ENCODE data around the gene HSP90B1. TPM values are rescaled to one million over a fixed set of nuclear protein-coding genes. Genes with fewer than 3 reads are reported as not detected.

Gene HSP90B1
- total and polyA plus RNA-seq, 9 of the 15 experiments (the other 6 are each of a cell fraction or from before 2014, with no cell fraction given): 196 to 719 (median 557) TPM

DNA sequence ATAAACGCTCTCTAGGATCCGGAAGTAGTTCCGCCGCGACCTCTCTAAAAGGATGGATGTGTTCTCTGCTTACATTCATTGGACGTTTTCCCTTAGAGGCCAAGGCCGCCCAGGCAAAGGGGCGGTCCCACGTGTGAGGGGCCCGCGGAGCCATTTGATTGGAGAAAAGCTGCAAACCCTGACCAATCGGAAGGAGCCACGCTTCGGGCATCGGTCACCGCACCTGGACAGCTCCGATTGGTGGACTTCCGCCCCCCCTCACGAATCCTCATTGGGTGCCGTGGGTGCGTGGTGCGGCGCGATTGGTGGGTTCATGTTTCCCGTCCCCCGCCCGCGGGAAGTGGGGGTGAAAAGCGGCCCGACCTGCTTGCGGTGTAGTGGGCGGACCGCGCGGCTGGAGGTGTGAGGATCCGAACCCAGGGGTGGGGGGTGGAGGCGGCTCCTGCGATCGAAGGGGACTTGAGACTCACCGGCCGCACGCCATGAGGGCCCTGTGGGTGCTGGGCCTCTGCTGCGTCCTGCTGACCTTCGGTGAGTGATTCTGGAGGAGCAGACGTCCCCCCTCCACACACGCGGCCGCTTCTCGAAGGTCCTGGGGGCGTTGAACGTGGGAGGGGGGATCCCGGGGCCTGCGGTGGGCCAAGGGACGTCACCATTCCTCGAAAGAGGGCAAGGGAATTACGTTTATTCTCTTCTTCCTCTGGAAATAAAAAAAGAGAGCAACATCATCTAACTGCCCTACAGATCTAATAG is at the start of gene HSP90B1 (continued):
- TF ChIP-seq, protein P1, sequence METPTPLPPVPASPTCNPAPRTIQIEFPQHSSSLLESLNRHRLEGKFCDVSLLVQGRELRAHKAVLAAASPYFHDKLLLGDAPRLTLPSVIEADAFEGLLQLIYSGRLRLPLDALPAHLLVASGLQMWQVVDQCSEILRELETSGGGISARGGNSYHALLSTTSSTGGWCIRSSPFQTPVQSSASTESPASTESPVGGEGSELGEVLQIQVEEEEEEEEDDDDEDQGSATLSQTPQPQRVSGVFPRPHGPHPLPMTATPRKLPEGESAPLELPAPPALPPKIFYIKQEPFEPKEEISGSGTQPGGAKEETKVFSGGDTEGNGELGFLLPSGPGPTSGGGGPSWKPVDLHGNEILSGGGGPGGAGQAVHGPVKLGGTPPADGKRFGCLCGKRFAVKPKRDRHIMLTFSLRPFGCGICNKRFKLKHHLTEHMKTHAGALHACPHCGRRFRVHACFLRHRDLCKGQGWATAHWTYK (CRISPR knock-in tag; IDR thresholded peaks at IDR 0.05): 0 out of 2 replicates have a peak, but pooled peaks have one; percentile 60
- TF ChIP-seq, protein P2, sequence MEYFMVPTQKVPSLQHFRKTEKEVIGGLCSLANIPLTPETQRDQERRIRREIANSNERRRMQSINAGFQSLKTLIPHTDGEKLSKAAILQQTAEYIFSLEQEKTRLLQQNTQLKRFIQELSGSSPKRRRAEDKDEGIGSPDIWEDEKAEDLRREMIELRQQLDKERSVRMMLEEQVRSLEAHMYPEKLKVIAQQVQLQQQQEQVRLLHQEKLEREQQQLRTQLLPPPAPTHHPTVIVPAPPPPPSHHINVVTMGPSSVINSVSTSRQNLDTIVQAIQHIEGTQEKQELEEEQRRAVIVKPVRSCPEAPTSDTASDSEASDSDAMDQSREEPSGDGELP (CRISPR knock-in tag; IDR thresholded peaks at IDR 0.05; ENCODE audit: borderline replicate concordance): peak; percentile 64; the same call in 1 of the 2 replicates
- TF ChIP-seq, protein P3, sequence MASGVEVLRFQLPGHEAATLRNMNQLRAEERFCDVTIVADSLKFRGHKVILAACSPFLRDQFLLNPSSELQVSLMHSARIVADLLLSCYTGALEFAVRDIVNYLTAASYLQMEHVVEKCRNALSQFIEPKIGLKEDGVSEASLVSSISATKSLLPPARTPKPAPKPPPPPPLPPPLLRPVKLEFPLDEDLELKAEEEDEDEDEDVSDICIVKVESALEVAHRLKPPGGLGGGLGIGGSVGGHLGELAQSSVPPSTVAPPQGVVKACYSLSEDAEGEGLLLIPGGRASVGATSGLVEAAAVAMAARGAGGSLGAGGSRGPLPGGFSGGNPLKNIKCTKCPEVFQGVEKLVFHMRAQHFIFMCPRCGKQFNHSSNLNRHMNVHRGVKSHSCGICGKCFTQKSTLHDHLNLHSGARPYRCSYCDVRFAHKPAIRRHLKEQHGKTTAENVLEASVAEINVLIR (CRISPR knock-in tag; IDR thresholded peaks at IDR 0.05): peak; percentile 59
- TF ChIP-seq ZNF324 (CRISPR knock-in tag; IDR thresholded peaks at IDR 0.05) (no peak), CC2D1A (IDR thresholded peaks at IDR 0.05) (peak; percentile 77; the same call in 1 of the 2 replicates), YY1 (IDR thresholded peaks at IDR 0.05; ENCODE audit: borderline replicate concordance in 1 of 3, control insufficient read depth in 1 of 3, extremely low read depth in 1 of 3, insufficient read depth in 3 of 3, insufficient read length in 1 of 3, insufficient replicate concordance in 2 of 3, low read depth in 1 of 3, low read length in 2 of 3) (peak in 2 of 3 experiments; percentile 42 to 56), POLR2H (tag; IDR thresholded peaks at IDR 0.05; ENCODE audit: low read depth) (peak; percentile 94), GTF2E2 (tag; IDR thresholded peaks at IDR 0.05) (no peak), PTTG1 (tag; IDR thresholded peaks at IDR 0.05; ENCODE audit: low read depth) (no peak), SP2 (IDR thresholded peaks at IDR 0.05; ENCODE audit: extremely low read depth, low read depth, low read length, poor library complexity, severe bottlenecking) (peak; percentile 42), POLR2G (IDR thresholded peaks at IDR 0.05; ENCODE audit: low read depth, low read length) (peak; percentile 100), CBX3 (IDR thresholded peaks at IDR 0.05; ENCODE audit: borderline replicate concordance in 1 of 2, low read length in 2 of 2) (no peak; a peak in 1 of 3 replicates)
- TF ChIP-seq, protein P4, sequence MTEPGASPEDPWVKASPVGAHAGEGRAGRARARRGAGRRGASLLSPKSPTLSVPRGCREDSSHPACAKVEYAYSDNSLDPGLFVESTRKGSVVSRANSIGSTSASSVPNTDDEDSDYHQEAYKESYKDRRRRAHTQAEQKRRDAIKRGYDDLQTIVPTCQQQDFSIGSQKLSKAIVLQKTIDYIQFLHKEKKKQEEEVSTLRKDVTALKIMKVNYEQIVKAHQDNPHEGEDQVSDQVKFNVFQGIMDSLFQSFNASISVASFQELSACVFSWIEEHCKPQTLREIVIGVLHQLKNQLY (CRISPR knock-in tag; conservative IDR thresholded peaks at IDR 0.05): 0 out of 4 replicates have a peak, but pooled peaks of 1 of the 2 experiments have one; percentile 37
- TF ChIP-seq, protein P5, sequence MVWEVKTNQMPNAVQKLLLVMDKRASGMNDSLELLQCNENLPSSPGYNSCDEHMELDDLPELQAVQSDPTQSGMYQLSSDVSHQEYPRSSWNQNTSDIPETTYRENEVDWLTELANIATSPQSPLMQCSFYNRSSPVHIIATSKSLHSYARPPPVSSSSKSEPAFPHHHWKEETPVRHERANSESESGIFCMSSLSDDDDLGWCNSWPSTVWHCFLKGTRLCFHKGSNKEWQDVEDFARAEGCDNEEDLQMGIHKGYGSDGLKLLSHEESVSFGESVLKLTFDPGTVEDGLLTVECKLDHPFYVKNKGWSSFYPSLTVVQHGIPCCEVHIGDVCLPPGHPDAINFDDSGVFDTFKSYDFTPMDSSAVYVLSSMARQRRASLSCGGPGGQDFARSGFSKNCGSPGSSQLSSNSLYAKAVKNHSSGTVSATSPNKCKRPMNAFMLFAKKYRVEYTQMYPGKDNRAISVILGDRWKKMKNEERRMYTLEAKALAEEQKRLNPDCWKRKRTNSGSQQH (CRISPR knock-in tag; IDR thresholded peaks at IDR 0.05): no peak

Data from K562 (cell line).